GM12874 (cell line): Measurements from ENCODE around the gene MUS81.

ENCODE experiments used
- CTCF ChIP-seq: IDR thresholded peaks from 2 replicates; pipeline ENCODE4 v1.5.1; 2011; ENCODE audit warnings: low read depth, mild to moderate bottlenecking, control low read depth, low read length, moderate library complexity; ENCODE audit not compliant: insufficient read depth

MUS81 gene

GRCh38 chr11:65842144-65842543 lies 18.1 kb upstream of the MUS81 start:
- TF ChIP-seq CTCF, result no peak

DNA sequence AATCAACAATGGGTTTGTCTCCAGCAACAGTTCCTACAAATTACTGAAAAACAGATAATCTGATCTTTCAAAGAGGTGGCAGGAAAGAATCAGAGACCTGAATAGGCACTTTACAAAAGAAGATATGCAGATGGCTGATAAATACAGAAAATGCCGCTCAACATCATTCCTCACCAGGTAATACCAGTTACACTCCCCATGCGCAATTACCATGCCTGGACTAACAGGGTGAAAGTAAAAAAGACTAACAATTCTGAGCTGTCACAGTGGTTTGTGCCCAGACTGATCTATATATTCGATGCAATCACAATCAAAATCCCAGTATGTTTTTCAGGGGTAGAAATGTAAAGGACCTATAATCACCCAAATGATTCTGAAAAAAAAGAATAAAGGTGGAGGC lies 16.4 kb upstream of the MUS81 start:
- no peak for TF ChIP-seq CTCF

- TF ChIP-seq CTCF, result no peak
These were observed 15.9 kb upstream of the MUS81 start for GRCh38 chr11:65844231-65844872.

- no peak for TF ChIP-seq CTCF
These were observed 12.5 kb upstream of the MUS81 start for GRCh38 chr11:65847746-65848145.

GRCh38 chr11:65849366-65849765 lies 10.9 kb upstream of the MUS81 start:
- no peak for TF ChIP-seq CTCF

GRCh38 chr11:65849771-65850216 lies 10.4 kb upstream of the MUS81 start:
- TF ChIP-seq CTCF, result no peak

DNA sequence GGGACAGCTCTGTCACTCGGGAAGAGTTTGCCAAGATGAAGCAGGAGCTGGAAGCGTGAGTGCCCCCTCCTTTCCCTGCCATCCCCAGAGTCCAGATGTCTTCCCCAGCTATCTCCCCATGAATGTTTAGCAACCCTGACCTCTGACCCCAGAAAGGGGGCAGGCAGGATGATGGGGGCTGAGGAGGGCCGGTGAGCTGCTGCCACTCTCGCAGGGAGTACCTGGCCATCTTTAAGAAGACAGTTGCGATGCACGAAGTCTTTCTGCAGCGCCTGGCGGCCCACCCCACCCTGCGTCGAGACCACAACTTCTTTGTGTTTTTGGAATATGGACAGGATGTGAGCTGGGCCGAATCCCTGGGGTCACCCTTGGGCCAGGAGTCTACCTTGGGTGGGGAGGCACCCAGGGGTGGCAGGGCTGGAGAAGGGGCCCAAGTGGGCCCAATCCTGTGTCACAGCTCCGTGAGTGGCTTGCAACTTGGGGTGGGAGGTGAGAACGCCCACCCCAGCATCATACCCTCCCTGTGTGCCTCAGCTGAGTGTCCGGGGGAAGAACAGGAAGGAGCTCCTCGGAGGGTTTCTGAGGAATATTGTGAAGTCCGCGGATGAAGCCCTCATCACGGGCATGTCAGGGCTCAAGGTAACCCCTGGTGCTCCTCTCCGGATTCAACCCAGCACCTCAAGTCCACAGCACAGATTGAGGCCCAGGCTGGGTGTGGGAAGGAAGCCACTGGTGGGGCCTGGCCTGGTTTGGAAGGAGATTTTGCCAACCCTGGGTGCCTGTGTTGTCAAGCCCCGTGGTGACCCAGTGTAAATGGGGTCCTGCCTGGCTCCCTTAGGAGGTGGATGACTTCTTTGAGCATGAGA lies 9.8 kb upstream of the MUS81 start:
- TF ChIP-seq CTCF, result no peak
